Esophagus squamous epithelium (tissue), 5 donors: ENCODE data around the gene ADGRB3. TPM values are rescaled to one million over a fixed set of nuclear protein-coding genes. Genes with fewer than 3 reads are reported as not detected.

Experiments
- DNase-seq: peaks from one replicate; lab custom pipeline; 2025; lab: John Stamatoyannopoulos, UW
- H3K27ac ChIP-seq, 4 donors: fragments of 200-600 bp; sonication (generic); one replicate each; pipeline ENCODE4 v1.5.1; 2016 to 2019; ENCODE audit warnings: mild to moderate bottlenecking in 1 of 4
- H3K27me3 ChIP-seq, 4 donors: fragments of 200-600 bp; sonication (generic); 1 replicate in 3 of 4; 2 replicates in 1 of 4; pipeline versions ENCODE4 v1.5.1 to v1.6.0; 2017 to 2021; ENCODE audit warnings: antibody characterized with exemption in 1 of 4
- H3K36me3 ChIP-seq, 3 donors: fragments of 200-600 bp; sonication (generic); one replicate each; pipeline ENCODE4 v1.5.1; 2016 to 2019
- H3K4me1 ChIP-seq, 3 donors: fragments of 200-600 bp; sonication (generic); one replicate each; pipeline ENCODE4 v1.5.1; 2017 to 2019
- H3K4me3 ChIP-seq, 4 donors: fragments of 200-600 bp; sonication (generic); 1 replicate in 3 of 4; 2 replicates in 1 of 4; pipeline ENCODE4 v1.5.1; 2016 to 2019; ENCODE audit warnings: mild to moderate bottlenecking in 2 of 4, moderate library complexity in 1 of 4
- H3K9me3 ChIP-seq, 3 donors: fragments of 200-600 bp; sonication (generic); one replicate each; pipeline ENCODE4 v1.5.1; 2016 to 2019
- CTCF ChIP-seq, 6 experiments: fragments of 450-650 bp in 4 of 6; fragments of 200-600 bp in 2 of 6; sonication (generic) in 2 of 6; IDR thresholded peaks; one replicate each; pipeline ENCODE4 v1.5.1; 2016 to 2019; ENCODE audit warnings: antibody characterized with exemption in 6 of 6, mild to moderate bottlenecking in 4 of 6, moderate library complexity in 4 of 6
- POLR2A ChIP-seq, 4 donors: fragments of 450-650 bp; IDR thresholded peaks; one replicate each; pipeline ENCODE4 v1.6.1; 2017; ENCODE audit warnings: antibody characterized with exemption in 4 of 4, mild to moderate bottlenecking in 4 of 4, moderate library complexity in 3 of 4
- WGBS, 2 donors: methylation state at CpG; one replicate each; pipeline ENCODE4 v1.1.5; 2018; 5-methylcytosine and 5-hydroxymethylcytosine counted together
- intact Hi-C: fragments of 100-400 bp; cut with DNase I; formaldehyde crosslinking; loops from one replicate; pipeline ENCODE4 v1.15.0; 2022
- total RNA-seq, 4 donors: library from RNA; depleted of rRNA; stranded (reverse); fragments of >200 nt; gene quantifications; one replicate each; pipeline ENCODE4 v1.1.0, GENCODE V29; 2016
- donor health status: DM: yes; HTN: yes; CAD: no.

ADGRB3 gene
- total RNA-seq, 4 donors from 2014 or later: 0.04 to 1.1 (median 0.32) TPM

- TF ChIP-seq CTCF (IDR thresholded peaks at IDR 0.05): no peak
- TF ChIP-seq POLR2A (IDR thresholded peaks at IDR 0.05): no peak
- H3K27ac ChIP-seq: no peak overlapping the region
- 57 to 77% methylated on average over 4 of the region's 4 CpGs for WGBS, 2 donors
- no peak overlapping the region for H3K4me3 ChIP-seq
- no peaks in the 10 kb centered on the region for H3K4me1 ChIP-seq
- no peak for DNase-seq
- no peaks in the 10 kb centered on the region for H3K36me3 ChIP-seq
- intact Hi-C loops: no loop called here
- H3K27me3 ChIP-seq: no peaks in the 10 kb centered on the region
- no peaks in the 10 kb centered on the region for H3K9me3 ChIP-seq
These were observed 449.8 kb downstream of the ADGRB3 start for GRCh38 chr6:69084746-69085335.

- 31 to 40% methylated on average over 2 of the region's 2 CpGs for WGBS, 2 donors
- no peak overlapping the region for H3K27ac ChIP-seq
- no peak for TF ChIP-seq CTCF (IDR thresholded peaks at IDR 0.05)
- no peak for TF ChIP-seq POLR2A (IDR thresholded peaks at IDR 0.05)
- no peaks in the 10 kb centered on the region for H3K27me3 ChIP-seq
- no peaks in the 10 kb centered on the region for H3K36me3 ChIP-seq
- no peak overlapping the region for H3K4me3 ChIP-seq
- H3K9me3 ChIP-seq: no peaks in the 10 kb centered on the region
- intact Hi-C loops: no loop called here
- H3K4me1 ChIP-seq: no peaks in the 10 kb centered on the region
- DNase-seq: no peak
These were observed 451.6 kb downstream of the ADGRB3 start for GRCh38 chr6:69086689-69087088.

GRCh38 chr6:69089539-69089938 is 454.5 kb downstream of the ADGRB3 start:
- Histone ChIP-seq H3K4me3 (no peak overlapping the region), H3K36me3 (no peaks in the 10 kb centered on the region), H3K27ac (no peak overlapping the region), H3K4me1 (no peaks in the 10 kb centered on the region), H3K9me3 (no peaks in the 10 kb centered on the region), H3K27me3 (no peaks in the 10 kb centered on the region)
- TF ChIP-seq CTCF (IDR thresholded peaks at IDR 0.05) (no peak), POLR2A (IDR thresholded peaks at IDR 0.05) (no peak)
- DNase-seq: no peak
- 35 to 47% methylated on average over 1 of the region's 1 CpG for WGBS, 2 donors
- intact Hi-C loops: no loop called here

- H3K27me3 ChIP-seq: no peaks in the 10 kb centered on the region
- H3K27ac ChIP-seq: no peak overlapping the region
- intact Hi-C loops: no loop called here
- no peak for DNase-seq
- no peaks in the 10 kb centered on the region for H3K9me3 ChIP-seq
- no peak overlapping the region for H3K4me3 ChIP-seq
- H3K36me3 ChIP-seq: no peaks in the 10 kb centered on the region
- 55 to 67% methylated on average over 1 of the region's 1 CpG for WGBS, 2 donors
- no peak for TF ChIP-seq CTCF (IDR thresholded peaks at IDR 0.05)
- no peak for TF ChIP-seq POLR2A (IDR thresholded peaks at IDR 0.05)
- H3K4me1 ChIP-seq: no peaks in the 10 kb centered on the region
These were observed 455.1 kb downstream of the ADGRB3 start for GRCh38 chr6:69090132-69090531.

GRCh38 chr6:69096681-69097080 is 461.6 kb downstream of the ADGRB3 start:
- no peak overlapping the region for H3K27ac ChIP-seq
- no peak for DNase-seq
- H3K4me1 ChIP-seq: no peaks in the 10 kb centered on the region
- H3K9me3 ChIP-seq: no peaks in the 10 kb centered on the region
- no peaks in the 10 kb centered on the region for H3K36me3 ChIP-seq
- TF ChIP-seq CTCF (IDR thresholded peaks at IDR 0.05): no peak
- no peak for TF ChIP-seq POLR2A (IDR thresholded peaks at IDR 0.05)
- no peaks in the 10 kb centered on the region for H3K27me3 ChIP-seq
- WGBS, 2 donors: 84 to 91% methylated on average over 1 of the region's 1 CpG
- intact Hi-C loops: no loop called here
- H3K4me3 ChIP-seq: no peak overlapping the region
